Fibroblast of lung (primary cell): ENCODE results near the gene NCKAP5. TPM values are rescaled to one million over a fixed set of nuclear protein-coding genes. Genes with fewer than 3 reads are reported as not detected.

Source experiments
- DNase-seq, 2 donors: peaks; one replicate each; pipeline versions ENCODE4 v3.0.0 to v3.0.0-alpha.2; 2010; ENCODE audit warnings: low read depth in 2 of 2
- H2AFZ ChIP-seq: 2 replicates; pipeline ENCODE4 v1.5.1; 2012; ENCODE audit warnings: low read length, control low read depth, inconsistent platforms
- H3K27ac ChIP-seq: 2 replicates; pipeline ENCODE4 v1.5.1; 2011; ENCODE audit warnings: low read length, control low read depth; ENCODE audit not compliant: insufficient read depth
- H3K27me3 ChIP-seq: 2 replicates; pipeline ENCODE4 v1.5.1; 2011; ENCODE audit warnings: mild to moderate bottlenecking, low read length; ENCODE audit not compliant: control insufficient read depth, insufficient read depth
- H3K36me3 ChIP-seq: 2 replicates; pipeline ENCODE4 v1.5.1; 2011; ENCODE audit warnings: low read length; ENCODE audit not compliant: control insufficient read depth, insufficient read depth
- H3K4me1 ChIP-seq: 2 replicates; pipeline ENCODE4 v1.5.1; 2011; ENCODE audit warnings: low read length; ENCODE audit not compliant: control insufficient read depth, insufficient read depth; ENCODE audit errors: extremely low read depth
- H3K4me2 ChIP-seq: 2 replicates; pipeline ENCODE4 v1.5.1; 2011; ENCODE audit warnings: low read length, control low read depth; ENCODE audit not compliant: insufficient read depth; ENCODE audit errors: extremely low read depth
- H3K4me3 ChIP-seq, 4 experiments: fragments of 200-600 bp in 1 of 4; sonication (generic) in 1 of 4; replicated peaks in 1 of 4; 2 replicates each; pipeline ENCODE4 v1.5.1; 2011 to 2016; ENCODE audit warnings: low read length in 4 of 4, low read depth in 3 of 4, mild to moderate bottlenecking in 3 of 4, control low read depth in 2 of 4, inconsistent platforms in 1 of 4, mixed read lengths in 1 of 4; ENCODE audit not compliant: insufficient read depth in 1 of 4; ENCODE audit errors: control extremely low read depth in 1 of 4
- H3K79me2 ChIP-seq: 2 replicates; pipeline ENCODE4 v1.5.1; 2012; ENCODE audit warnings: mild to moderate bottlenecking, low read length, inconsistent platforms; ENCODE audit not compliant: control insufficient read depth, insufficient read depth
- H3K9ac ChIP-seq: 2 replicates; pipeline ENCODE4 v1.5.1; 2011; ENCODE audit warnings: mild to moderate bottlenecking, low read length, control low read depth; ENCODE audit not compliant: insufficient read depth
- H3K9me3 ChIP-seq: 2 replicates; pipeline ENCODE4 v1.5.1; 2012; ENCODE audit warnings: low read depth, low read length; ENCODE audit not compliant: control insufficient read depth, insufficient read depth
- H4K20me1 ChIP-seq: 2 replicates; pipeline ENCODE4 v1.5.1; 2011; ENCODE audit warnings: low read length; ENCODE audit not compliant: control insufficient read depth, insufficient read depth; ENCODE audit errors: extremely low read depth
- EZH2 ChIP-seq: IDR thresholded peaks from 2 replicates; pipeline ENCODE4 v1.5.1; 2012; ENCODE audit warnings: low read length, control low read depth, mild to moderate bottlenecking; ENCODE audit errors: missing control alignments
- polyA plus RNA-seq, 2 donors: library from polyadenylated mRNA; depleted of rRNA in 1 of 2; stranded (reverse) in 1 of 2; unstranded in 1 of 2; fragments of >200 nt; gene quantifications; 2 replicates each; pipeline ENCODE4 v1.2.1, GENCODE V29; 2011 to 2012; ENCODE audit warnings: missing spikeins in 1 of 2
- total RNA-seq: library from RNA; depleted of rRNA; stranded (reverse); fragments of >200 nt; gene quantifications from 2 replicates; pipeline ENCODE4 v1.2.1, GENCODE V29; 2014
- TF ChIP-seq, protein P1 (sequence below), 2 donors: IDR thresholded peaks in 1 of 2; conservative IDR thresholded peaks in 1 of 2; 1 replicate in 1 of 2; 2 replicates in 1 of 2; pipeline ENCODE4 v1.5.1; 2011 to 2012; ENCODE audit warnings: low read length in 2 of 2, control low read depth in 1 of 2, inconsistent platforms in 1 of 2, low read depth in 1 of 2, mild to moderate bottlenecking in 1 of 2

NCKAP5 gene
- total and polyA plus RNA-seq, 2 donors (not counting 1 experiment from before 2014, with no cell fraction given): 2.6 to 6.2 TPM

DNA sequence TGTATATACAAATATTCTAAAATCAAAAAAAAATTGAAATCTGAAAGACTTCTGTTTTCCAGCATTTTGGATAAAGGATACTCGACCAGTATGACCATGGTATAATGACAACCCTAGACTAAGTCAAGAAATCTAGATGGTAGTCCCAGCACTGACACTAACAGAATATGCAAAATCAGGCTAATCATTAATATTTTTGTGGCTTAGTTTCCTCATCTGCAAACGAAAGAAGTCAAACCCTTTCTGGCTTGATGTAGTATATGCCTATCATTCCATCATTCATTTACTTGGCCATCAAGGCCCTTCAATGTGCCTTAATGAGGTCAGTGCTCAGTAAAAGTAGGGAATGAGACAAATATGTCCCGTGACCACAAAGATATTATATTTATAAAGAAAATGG is 83.5 kb downstream of the NCKAP5 start:
- Histone ChIP-seq H3K4me1 (no peaks in the 10 kb centered on the region), H2AFZ (no peak overlapping the region), H3K27me3 (no peaks in the 10 kb centered on the region), H3K79me2 (no peaks in the 10 kb centered on the region), H3K36me3 (no peaks in the 10 kb centered on the region), H3K4me3 (no peak overlapping the region), H3K9ac (no peak overlapping the region), H3K4me2 (no peak overlapping the region), H3K27ac (no peak overlapping the region), H4K20me1 (no peaks in the 10 kb centered on the region), H3K9me3 (no peaks in the 10 kb centered on the region)
- TF ChIP-seq EZH2: no peak
- TF ChIP-seq, protein P1, sequence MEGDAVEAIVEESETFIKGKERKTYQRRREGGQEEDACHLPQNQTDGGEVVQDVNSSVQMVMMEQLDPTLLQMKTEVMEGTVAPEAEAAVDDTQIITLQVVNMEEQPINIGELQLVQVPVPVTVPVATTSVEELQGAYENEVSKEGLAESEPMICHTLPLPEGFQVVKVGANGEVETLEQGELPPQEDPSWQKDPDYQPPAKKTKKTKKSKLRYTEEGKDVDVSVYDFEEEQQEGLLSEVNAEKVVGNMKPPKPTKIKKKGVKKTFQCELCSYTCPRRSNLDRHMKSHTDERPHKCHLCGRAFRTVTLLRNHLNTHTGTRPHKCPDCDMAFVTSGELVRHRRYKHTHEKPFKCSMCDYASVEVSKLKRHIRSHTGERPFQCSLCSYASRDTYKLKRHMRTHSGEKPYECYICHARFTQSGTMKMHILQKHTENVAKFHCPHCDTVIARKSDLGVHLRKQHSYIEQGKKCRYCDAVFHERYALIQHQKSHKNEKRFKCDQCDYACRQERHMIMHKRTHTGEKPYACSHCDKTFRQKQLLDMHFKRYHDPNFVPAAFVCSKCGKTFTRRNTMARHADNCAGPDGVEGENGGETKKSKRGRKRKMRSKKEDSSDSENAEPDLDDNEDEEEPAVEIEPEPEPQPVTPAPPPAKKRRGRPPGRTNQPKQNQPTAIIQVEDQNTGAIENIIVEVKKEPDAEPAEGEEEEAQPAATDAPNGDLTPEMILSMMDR (conservative IDR thresholded peaks at IDR 0.05 in 1 of 2, IDR thresholded peaks at IDR 0.05 in 1 of 2; ENCODE audit: low read depth in 1 of 2, low read length in 2 of 2): no peak
- no peak for DNase-seq

DNA sequence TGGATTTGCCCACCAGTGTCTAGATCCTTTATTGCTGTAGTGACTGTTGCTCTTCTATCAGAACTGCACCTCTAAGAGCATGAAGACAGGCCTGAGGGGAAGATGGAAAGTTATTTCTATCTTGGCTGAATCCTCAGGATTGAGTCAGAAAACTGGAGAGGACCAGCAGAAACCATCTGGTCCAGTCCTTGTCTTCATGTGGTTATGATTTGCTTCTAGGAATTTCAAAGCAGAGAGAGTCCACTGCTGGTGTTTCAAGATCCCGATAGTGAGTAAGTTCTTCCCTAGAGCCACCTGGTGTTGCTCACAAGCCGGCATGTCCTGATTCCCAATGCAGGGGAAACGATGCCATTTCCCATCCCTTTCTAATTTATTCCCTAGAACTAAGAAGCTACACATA is 84.2 kb downstream of the NCKAP5 start:
- Histone ChIP-seq H3K27me3 (no peaks in the 10 kb centered on the region), H4K20me1 (no peaks in the 10 kb centered on the region), H2AFZ (no peak overlapping the region), H3K4me3 (no peak overlapping the region), H3K9ac (no peak overlapping the region), H3K4me2 (no peak overlapping the region), H3K79me2 (no peaks in the 10 kb centered on the region), H3K27ac (no peak overlapping the region), H3K36me3 (no peaks in the 10 kb centered on the region), H3K4me1 (no peaks in the 10 kb centered on the region), H3K9me3 (no peaks in the 10 kb centered on the region)
- TF ChIP-seq, protein P1 (conservative IDR thresholded peaks at IDR 0.05 in 1 of 2, IDR thresholded peaks at IDR 0.05 in 1 of 2; ENCODE audit: low read depth in 1 of 2, low read length in 2 of 2): no peak
- peak in 1 of 2 donors; percentile 87 for DNase-seq

DNA sequence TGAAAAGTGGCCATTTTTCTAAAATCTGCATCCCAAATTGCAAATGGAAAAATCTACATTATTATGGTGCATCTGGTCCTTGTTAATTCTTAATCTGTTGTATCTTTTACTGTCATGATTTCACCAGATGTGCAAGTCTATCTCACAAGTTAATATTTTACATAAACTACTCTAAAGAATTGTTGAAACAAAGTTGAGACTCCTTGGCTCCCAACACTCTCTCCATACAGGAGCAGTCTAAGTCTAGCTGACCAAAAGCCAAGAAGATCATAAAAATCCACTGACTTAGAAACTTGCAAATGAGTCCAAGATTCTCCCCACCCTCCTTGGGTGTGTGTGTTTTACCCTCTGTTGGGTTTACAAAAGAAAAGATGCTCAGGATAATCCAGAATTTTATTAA is 85.1 kb downstream of the NCKAP5 start:
- Histone ChIP-seq H3K27ac (no peak overlapping the region), H3K36me3 (no peaks in the 10 kb centered on the region), H3K4me3 (no peak overlapping the region), H3K9ac (no peak overlapping the region), H3K79me2 (no peaks in the 10 kb centered on the region), H4K20me1 (no peaks in the 10 kb centered on the region), H2AFZ (no peak overlapping the region), H3K4me1 (no peaks in the 10 kb centered on the region), H3K4me2 (no peak overlapping the region), H3K9me3 (no peaks in the 10 kb centered on the region), H3K27me3 (no peaks in the 10 kb centered on the region)
- DNase-seq: no peak
- TF ChIP-seq EZH2: no peak
- TF ChIP-seq, protein P1 (conservative IDR thresholded peaks at IDR 0.05 in 1 of 2, IDR thresholded peaks at IDR 0.05 in 1 of 2; ENCODE audit: low read depth in 1 of 2, low read length in 2 of 2): no peak
